T-helper 17 cell (primary cell): ENCODE measurements around the gene RPS21. TPM values are rescaled to one million over a fixed set of nuclear protein-coding genes. Genes with fewer than 3 reads are reported as not detected.

ENCODE experiments used
- ATAC-seq: fragments of 150-1000 bp; cut with Tn5 transposase; 2 replicates; pipeline ENCODE4 v1.10.0; 2021; ENCODE audit warnings: mild to moderate bottlenecking, moderate library complexity
- DNase-seq, 3 donors: peaks; one replicate each; pipeline versions ENCODE4 v3.0.0 to v3.0.0-alpha.2; 2020 to 2021
- H3K9me3 ChIP-seq: one replicate; pipeline ENCODE4 v1.7.0; 2013; ENCODE audit warnings: low read length, mild to moderate bottlenecking; ENCODE audit not compliant: control insufficient read depth, poor library complexity, severe bottlenecking
- H3K27ac Mint-ChIP-seq: one replicate; pipeline ENCODE4 v1.8.0; 2022; ENCODE audit warnings: mild to moderate bottlenecking, moderate library complexity, mixed read lengths
- H3K27me3 Mint-ChIP-seq: one replicate; pipeline ENCODE4 v1.8.0; 2022; ENCODE audit warnings: mixed read lengths
- H3K36me3 Mint-ChIP-seq: one replicate; pipeline ENCODE4 v1.8.0; 2022; ENCODE audit warnings: low read depth, mixed read lengths
- H3K4me1 Mint-ChIP-seq: one replicate; pipeline ENCODE4 v1.8.0; 2022; ENCODE audit warnings: mild to moderate bottlenecking, mixed read lengths
- H3K4me3 Mint-ChIP-seq: one replicate; pipeline ENCODE4 v1.8.0; 2022; ENCODE audit warnings: mild to moderate bottlenecking, moderate library complexity, mixed read lengths
- total RNA-seq, 4 donors: library from RNA in 2 of 4; stranded (reverse) in 2 of 4; gene quantifications; one replicate each; pipeline ENCODE4 v1.2.3 and lab custom pipeline; 2022 to 2026

The RPS21 gene
- total RNA-seq (1,000 to 10,000 TPM; 2,821 to 2,836 TPM), total RNA-seq (lab: John Stamatoyannopoulos, UW) (292 to 388 reads per million in 2 donors)

GRCh38 chr20:62386383-62387218 lies at the start of gene RPS21:
Gene RPS21, plus strand, starts transcription at chr20:62387103. Its CDS starts 236 bp downstream, at chr20:62387339.
- H3K4me1 Mint-ChIP-seq, result peaks cover 33% of the 10 kb centered on the region
- H3K27me3 Mint-ChIP-seq, result no peaks in the 10 kb centered on the region
- peak within 1 kb of the TSS; percentile 95 for H3K4me3 Mint-ChIP-seq
- H3K9me3 ChIP-seq, result no peaks in the 10 kb centered on the region
- peak within 1 kb of the TSS; percentile 87 for H3K27ac Mint-ChIP-seq
- ATAC-seq (peak; percentile 92), DNase-seq (peak; percentile 88 to 90 (median 89))
- H3K36me3 Mint-ChIP-seq, result peaks cover 5% of the 10 kb centered on the region

GRCh38 chr20:62337558-62338293 lies 49.2 kb upstream of the RPS21 start:
- DNase-seq, result no peak
- H3K27ac Mint-ChIP-seq, result no peak overlapping the region
- peak; percentile 63 for ATAC-seq
- no peaks in the 10 kb centered on the region for H3K9me3 ChIP-seq
- H3K4me3 Mint-ChIP-seq, result no peak overlapping the region
- H3K27me3 Mint-ChIP-seq, result peaks cover 13% of the 10 kb centered on the region
- H3K4me1 Mint-ChIP-seq, result no peaks in the 10 kb centered on the region
- no peaks in the 10 kb centered on the region for H3K36me3 Mint-ChIP-seq

- H3K27ac Mint-ChIP-seq, result no peak overlapping the region
- no peak overlapping the region for H3K4me3 Mint-ChIP-seq
- H3K4me1 Mint-ChIP-seq, result no peaks in the 10 kb centered on the region
- DNase-seq (no peak), ATAC-seq (no peak)
- H3K27me3 Mint-ChIP-seq, result peaks cover 18% of the 10 kb centered on the region
- H3K9me3 ChIP-seq, result no peaks in the 10 kb centered on the region
- no peaks in the 10 kb centered on the region for H3K36me3 Mint-ChIP-seq
Measured at GRCh38 chr20:62338294-62338620, 48.6 kb upstream of the RPS21 start.

GRCh38 chr20:62339647-62340062 lies 47.2 kb upstream of the RPS21 start:
- no peaks in the 10 kb centered on the region for H3K4me1 Mint-ChIP-seq
- DNase-seq, result no peak
- peak; percentile 45 for ATAC-seq
- H3K27me3 Mint-ChIP-seq, result peaks cover 18% of the 10 kb centered on the region
- no peaks in the 10 kb centered on the region for H3K9me3 ChIP-seq
- H3K36me3 Mint-ChIP-seq, result no peaks in the 10 kb centered on the region
- no peak overlapping the region for H3K27ac Mint-ChIP-seq
- no peak overlapping the region for H3K4me3 Mint-ChIP-seq

GRCh38 chr20:62342910-62343309 lies 44.0 kb upstream of the RPS21 start:
- ATAC-seq, result no peak
- peaks cover 12% of the 10 kb centered on the region for H3K27me3 Mint-ChIP-seq
- H3K36me3 Mint-ChIP-seq, result no peaks in the 10 kb centered on the region
- no peaks in the 10 kb centered on the region for H3K9me3 ChIP-seq
- no peak overlapping the region for H3K27ac Mint-ChIP-seq
- no peaks in the 10 kb centered on the region for H3K4me1 Mint-ChIP-seq
- DNase-seq, result no peak
- no peak overlapping the region for H3K4me3 Mint-ChIP-seq

- DNase-seq (no peak), ATAC-seq (no peak)
- Mint-ChIP-seq H3K36me3 (peaks cover 2% of the 10 kb centered on the region), H3K27me3 (peaks cover 6% of the 10 kb centered on the region), H3K4me3 (no peak overlapping the region), H3K27ac (no peak overlapping the region), H3K4me1 (no peaks in the 10 kb centered on the region)
- H3K9me3 ChIP-seq, result no peaks in the 10 kb centered on the region
Measured at GRCh38 chr20:62344092-62344491, 42.8 kb upstream of the RPS21 start.

GRCh38 chr20:62344782-62345181 lies 42.1 kb upstream of the RPS21 start:
- Mint-ChIP-seq H3K4me3 (no peak overlapping the region), H3K27ac (no peak overlapping the region), H3K27me3 (peaks cover 6% of the 10 kb centered on the region), H3K4me1 (no peaks in the 10 kb centered on the region), H3K36me3 (peaks cover 2% of the 10 kb centered on the region)
- DNase-seq, result no peak
- ATAC-seq, result no peak
- H3K9me3 ChIP-seq, result no peaks in the 10 kb centered on the region

- Mint-ChIP-seq H3K27ac (no peak overlapping the region), H3K36me3 (peaks cover 2% of the 10 kb centered on the region), H3K27me3 (peaks cover 6% of the 10 kb centered on the region), H3K4me3 (no peak overlapping the region), H3K4me1 (no peaks in the 10 kb centered on the region)
- ATAC-seq (no peak), DNase-seq (no peak)
- H3K9me3 ChIP-seq, result no peaks in the 10 kb centered on the region
Measured at GRCh38 chr20:62345681-62346370, 41.1 kb upstream of the RPS21 start.

- Mint-ChIP-seq H3K27me3 (peaks cover 6% of the 10 kb centered on the region), H3K4me3 (no peak overlapping the region), H3K4me1 (no peaks in the 10 kb centered on the region), H3K36me3 (peaks cover 2% of the 10 kb centered on the region), H3K27ac (no peak overlapping the region)
- no peak for DNase-seq
- no peaks in the 10 kb centered on the region for H3K9me3 ChIP-seq
- no peak for ATAC-seq
Measured at GRCh38 chr20:62346398-62347150, 40.3 kb upstream of the RPS21 start.

GRCh38 chr20:62347151-62347404 lies 39.8 kb upstream of the RPS21 start:
- Mint-ChIP-seq H3K4me3 (no peak overlapping the region), H3K36me3 (peaks cover 2% of the 10 kb centered on the region), H3K27me3 (peaks cover 6% of the 10 kb centered on the region), H3K4me1 (no peaks in the 10 kb centered on the region), H3K27ac (no peak overlapping the region)
- ATAC-seq, result no peak
- H3K9me3 ChIP-seq, result no peaks in the 10 kb centered on the region
- no peak for DNase-seq

- H3K4me3 Mint-ChIP-seq, result no peak overlapping the region
- H3K4me1 Mint-ChIP-seq, result no peaks in the 10 kb centered on the region
- peaks cover 2% of the 10 kb centered on the region for H3K36me3 Mint-ChIP-seq
- DNase-seq (no peak), ATAC-seq (no peak)
- peaks cover 6% of the 10 kb centered on the region for H3K27me3 Mint-ChIP-seq
- H3K9me3 ChIP-seq, result no peaks in the 10 kb centered on the region
- H3K27ac Mint-ChIP-seq, result no peak overlapping the region
Measured at GRCh38 chr20:62347445-62347844, 39.5 kb upstream of the RPS21 start.

- Mint-ChIP-seq H3K4me3 (no peak overlapping the region), H3K27ac (no peak overlapping the region)
- no peak for ATAC-seq
Measured at GRCh38 chr20:62348604-62349003, 38.3 kb upstream of the RPS21 start.

GRCh38 chr20:62349556-62350097 lies 37.3 kb upstream of the RPS21 start:
- Mint-ChIP-seq H3K36me3 (peaks cover 2% of the 10 kb centered on the region), H3K4me3 (no peak overlapping the region), H3K27me3 (no peaks in the 10 kb centered on the region), H3K27ac (no peak overlapping the region), H3K4me1 (no peaks in the 10 kb centered on the region)
- DNase-seq (no peak), ATAC-seq (no peak)
- no peaks in the 10 kb centered on the region for H3K9me3 ChIP-seq

More at GRCh38 chr20:62348604-62349003, 38.3 kb upstream of the RPS21 start:
- H3K4me1 Mint-ChIP-seq, result no peaks in the 10 kb centered on the region
- H3K9me3 ChIP-seq, result no peaks in the 10 kb centered on the region
- peaks cover 2% of the 10 kb centered on the region for H3K36me3 Mint-ChIP-seq
- no peak for DNase-seq
- no peaks in the 10 kb centered on the region for H3K27me3 Mint-ChIP-seq
